ENCODE measurements around the gene SECTM1.

SECTM1 gene

DNA sequence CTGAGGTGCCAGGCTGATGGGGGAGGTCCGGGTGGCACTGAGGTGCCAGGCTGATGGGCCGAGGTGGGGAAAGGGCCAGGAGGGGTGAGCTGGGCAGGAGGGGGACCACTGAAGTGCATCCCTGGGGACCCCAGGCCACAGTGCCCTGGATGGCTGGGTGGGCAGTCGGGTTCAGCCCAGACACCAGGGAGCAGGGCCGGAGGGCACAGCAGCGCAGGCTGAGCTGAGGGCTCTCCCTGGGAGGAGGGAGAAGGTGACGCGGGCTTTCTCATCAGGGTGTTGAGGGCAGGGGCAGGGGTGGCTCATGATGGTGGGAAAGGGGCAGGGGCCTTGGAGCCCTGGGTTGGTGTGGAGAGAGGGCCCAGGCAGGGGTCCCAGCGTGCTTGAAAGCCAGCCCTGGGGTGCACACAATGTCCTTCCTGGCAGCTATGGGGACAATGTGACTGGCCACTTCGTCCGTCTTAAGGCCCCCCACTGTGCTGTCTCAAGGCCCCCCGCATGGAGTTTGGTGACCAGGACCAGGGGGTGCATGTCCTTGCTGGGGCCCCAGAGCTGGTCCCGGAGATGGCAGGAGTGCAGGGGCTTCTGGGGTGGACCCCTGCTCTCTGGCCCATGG is 32.2 kb downstream of the SECTM1 start:
- TF ChIP-seq, protein P1, sequence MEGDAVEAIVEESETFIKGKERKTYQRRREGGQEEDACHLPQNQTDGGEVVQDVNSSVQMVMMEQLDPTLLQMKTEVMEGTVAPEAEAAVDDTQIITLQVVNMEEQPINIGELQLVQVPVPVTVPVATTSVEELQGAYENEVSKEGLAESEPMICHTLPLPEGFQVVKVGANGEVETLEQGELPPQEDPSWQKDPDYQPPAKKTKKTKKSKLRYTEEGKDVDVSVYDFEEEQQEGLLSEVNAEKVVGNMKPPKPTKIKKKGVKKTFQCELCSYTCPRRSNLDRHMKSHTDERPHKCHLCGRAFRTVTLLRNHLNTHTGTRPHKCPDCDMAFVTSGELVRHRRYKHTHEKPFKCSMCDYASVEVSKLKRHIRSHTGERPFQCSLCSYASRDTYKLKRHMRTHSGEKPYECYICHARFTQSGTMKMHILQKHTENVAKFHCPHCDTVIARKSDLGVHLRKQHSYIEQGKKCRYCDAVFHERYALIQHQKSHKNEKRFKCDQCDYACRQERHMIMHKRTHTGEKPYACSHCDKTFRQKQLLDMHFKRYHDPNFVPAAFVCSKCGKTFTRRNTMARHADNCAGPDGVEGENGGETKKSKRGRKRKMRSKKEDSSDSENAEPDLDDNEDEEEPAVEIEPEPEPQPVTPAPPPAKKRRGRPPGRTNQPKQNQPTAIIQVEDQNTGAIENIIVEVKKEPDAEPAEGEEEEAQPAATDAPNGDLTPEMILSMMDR (IDR thresholded peaks at IDR 0.05; ENCODE audit: poor library complexity, severe bottlenecking) = no peak
- Histone ChIP-seq H3K36me3 (ENCODE audit: low read depth) (no peaks in the 10 kb centered on the region), H3K4me3 (ENCODE audit: severe bottlenecking) (no peak overlapping the region), H3K27me3 (ENCODE audit: insufficient read depth, poor library complexity, severe bottlenecking) (no peaks in the 10 kb centered on the region), H3K9me3 (ENCODE audit: severe bottlenecking) (no peaks in the 10 kb centered on the region), H3K4me1 (ENCODE audit: insufficient read depth, poor library complexity, severe bottlenecking) (peaks cover 36% of the 10 kb centered on the region), H3K27ac (ENCODE audit: poor library complexity, severe bottlenecking) (no peak overlapping the region)
- DNase-seq (ENCODE audit: low spot score) (peak; percentile 64), ATAC-seq (ENCODE audit: low read depth) (no peak)

DNA sequence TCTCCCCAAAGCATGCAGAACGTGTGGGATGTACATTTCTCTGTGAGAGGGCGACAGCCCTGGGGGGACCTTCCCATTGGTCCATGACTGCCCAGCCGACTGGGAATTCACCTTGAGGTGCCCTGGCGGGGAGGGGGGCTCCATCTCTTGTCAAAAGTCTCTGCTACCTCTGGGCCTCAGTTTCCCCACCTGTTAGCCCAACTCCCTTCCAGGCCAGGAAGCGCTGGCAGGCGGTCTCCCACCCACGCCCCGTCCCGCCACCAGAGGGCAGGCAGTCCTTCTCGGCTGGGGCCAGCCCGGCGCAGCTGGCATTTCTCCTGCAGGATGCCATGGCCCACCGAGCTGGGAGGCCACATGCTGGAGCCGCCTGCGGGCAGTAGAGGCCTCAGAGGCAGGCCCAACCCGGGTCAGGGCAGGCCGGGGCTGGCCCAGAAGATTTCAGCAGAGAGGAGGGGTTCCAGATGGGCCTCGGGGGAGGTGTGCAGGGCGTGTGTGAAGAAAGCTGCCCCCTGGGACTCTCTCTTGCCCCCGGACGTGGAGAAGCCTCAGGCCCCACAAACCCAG is 32.8 kb downstream of the SECTM1 start:
- TF ChIP-seq, protein P1 (IDR thresholded peaks at IDR 0.05; ENCODE audit: poor library complexity, severe bottlenecking) = peak; percentile 69
- H3K9me3 ChIP-seq (ENCODE audit: severe bottlenecking) = no peaks in the 10 kb centered on the region
- no peak overlapping the region for H3K4me3 ChIP-seq (ENCODE audit: severe bottlenecking)
- H3K36me3 ChIP-seq (ENCODE audit: low read depth) = no peaks in the 10 kb centered on the region
- no peak for ATAC-seq (ENCODE audit: low read depth)
- H3K4me1 ChIP-seq (ENCODE audit: insufficient read depth, poor library complexity, severe bottlenecking) = peaks cover 42% of the 10 kb centered on the region
- DNase-seq (ENCODE audit: low spot score) = peak; percentile 80
- no peak overlapping the region for H3K27ac ChIP-seq (ENCODE audit: poor library complexity, severe bottlenecking)
- H3K27me3 ChIP-seq (ENCODE audit: insufficient read depth, poor library complexity, severe bottlenecking) = no peaks in the 10 kb centered on the region

DNA sequence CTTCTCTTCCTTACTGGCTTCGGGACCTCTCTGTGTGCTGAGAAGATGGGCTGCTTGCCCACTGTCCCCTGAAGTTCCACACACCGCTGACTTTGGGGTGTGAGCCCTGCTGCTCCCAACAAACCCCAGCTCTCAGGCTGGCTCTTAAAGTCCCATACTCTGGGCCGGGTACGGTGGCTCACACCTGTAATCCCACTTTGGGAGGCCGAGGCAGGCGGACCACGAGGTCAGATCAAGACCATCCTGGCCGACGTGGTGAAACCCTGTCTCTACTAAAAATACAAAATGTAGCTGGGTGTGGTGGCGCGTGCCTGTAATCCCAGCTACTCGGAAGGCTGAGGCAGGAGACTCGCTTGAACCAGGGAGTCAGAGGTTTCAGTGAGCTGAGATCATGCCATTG is 33.3 kb downstream of the SECTM1 start:
- Histone ChIP-seq H3K9me3 (ENCODE audit: severe bottlenecking) (no peaks in the 10 kb centered on the region), H3K4me1 (ENCODE audit: insufficient read depth, poor library complexity, severe bottlenecking) (peaks cover 48% of the 10 kb centered on the region)
- TF ChIP-seq, protein P1 (IDR thresholded peaks at IDR 0.05; ENCODE audit: poor library complexity, severe bottlenecking) = no peak

DNA sequence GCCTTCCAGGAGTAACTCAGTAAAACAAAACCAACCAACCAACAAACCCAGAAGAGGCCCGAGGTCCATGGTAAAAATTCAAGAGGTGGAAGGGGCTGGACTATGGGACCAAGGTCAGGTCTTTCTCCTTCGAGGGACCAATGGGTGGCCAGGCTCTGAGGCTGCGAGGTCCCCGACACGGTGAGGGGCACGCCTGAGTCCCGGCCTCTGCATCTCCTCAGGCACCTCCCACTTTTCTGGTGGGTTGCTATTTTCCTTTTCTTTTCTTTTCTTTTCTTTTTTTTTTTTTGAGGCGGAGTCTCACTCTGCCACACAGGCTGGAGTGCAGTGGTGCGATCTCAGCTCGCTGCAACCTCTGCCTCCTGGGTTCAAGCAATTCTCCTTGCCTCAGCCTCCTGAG is 34.1 kb downstream of the SECTM1 start:
- Histone ChIP-seq H3K36me3 (ENCODE audit: low read depth) (no peaks in the 10 kb centered on the region), H3K4me1 (ENCODE audit: insufficient read depth, poor library complexity, severe bottlenecking) (peaks cover 56% of the 10 kb centered on the region), H3K4me3 (ENCODE audit: severe bottlenecking) (no peak overlapping the region), H3K27me3 (ENCODE audit: insufficient read depth, poor library complexity, severe bottlenecking) (no peaks in the 10 kb centered on the region), H3K27ac (ENCODE audit: poor library complexity, severe bottlenecking) (peak overlapping the region; percentile 99), H3K9me3 (ENCODE audit: severe bottlenecking) (no peaks in the 10 kb centered on the region)
- no peak for DNase-seq (ENCODE audit: low spot score)
- TF ChIP-seq, protein P1 (IDR thresholded peaks at IDR 0.05; ENCODE audit: poor library complexity, severe bottlenecking) = no peak
- no peak for ATAC-seq (ENCODE audit: low read depth)

More for the DNA sequence above, 33.3 kb downstream of the SECTM1 start:
- Histone ChIP-seq H3K27ac (ENCODE audit: poor library complexity, severe bottlenecking) (no peak overlapping the region), H3K27me3 (ENCODE audit: insufficient read depth, poor library complexity, severe bottlenecking) (no peaks in the 10 kb centered on the region), H3K36me3 (ENCODE audit: low read depth) (no peaks in the 10 kb centered on the region), H3K4me3 (ENCODE audit: severe bottlenecking) (no peak overlapping the region)
- DNase-seq (ENCODE audit: low spot score) = no peak
- ATAC-seq (ENCODE audit: low read depth) = no peak
